Effector memory CD4-positive, alpha-beta T cell (primary cell): ENCODE measurements around the gene ARHGAP26.

ENCODE experiments used
- DNase-seq, 3 donors: peaks; one replicate each; pipeline ENCODE4 v3.0.0-alpha.2; 2020
- H3K27ac ChIP-seq: 2 replicates; pipeline ENCODE4 v1.7.0; 2013; ENCODE audit warnings: mild to moderate bottlenecking, low read length, moderate library complexity; ENCODE audit not compliant: insufficient read depth, poor library complexity, severe bottlenecking
- H3K27me3 ChIP-seq: replicated peaks from 2 replicates; pipeline ENCODE4 v1.7.0; 2013; ENCODE audit warnings: mild to moderate bottlenecking, low read length; ENCODE audit not compliant: insufficient read depth, control insufficient read depth, poor library complexity, severe bottlenecking
- H3K36me3 ChIP-seq: 2 replicates; pipeline ENCODE4 v1.7.0; 2013; ENCODE audit warnings: mild to moderate bottlenecking, low read length, moderate library complexity; ENCODE audit not compliant: control insufficient read depth, insufficient read depth
- H3K4me1 ChIP-seq: 2 replicates; pipeline ENCODE4 v1.7.0; 2013; ENCODE audit warnings: low read length, mild to moderate bottlenecking; ENCODE audit not compliant: control insufficient read depth, insufficient read depth, poor library complexity, severe bottlenecking
- H3K4me3 ChIP-seq: 2 replicates; pipeline ENCODE4 v1.7.0; 2013; ENCODE audit warnings: low read length, low read depth, mild to moderate bottlenecking; ENCODE audit not compliant: insufficient read depth, poor library complexity, severe bottlenecking
- H3K9me3 ChIP-seq: 2 replicates; pipeline ENCODE4 v1.7.0; 2013; ENCODE audit warnings: mild to moderate bottlenecking, low read length, moderate library complexity; ENCODE audit not compliant: control insufficient read depth

ARHGAP26 gene

GRCh38 chr5:143254819-143255218 lies 484.6 kb downstream of the ARHGAP26 start:
- Histone ChIP-seq H3K9me3 (no peaks in the 10 kb centered on the region), H3K4me3 (no peak overlapping the region), H3K36me3 (no peaks in the 10 kb centered on the region), H3K27ac (no peak overlapping the region), H3K4me1 (no peaks in the 10 kb centered on the region), H3K27me3 (no peaks in the 10 kb centered on the region)
- DNase-seq, result no peak

DNA sequence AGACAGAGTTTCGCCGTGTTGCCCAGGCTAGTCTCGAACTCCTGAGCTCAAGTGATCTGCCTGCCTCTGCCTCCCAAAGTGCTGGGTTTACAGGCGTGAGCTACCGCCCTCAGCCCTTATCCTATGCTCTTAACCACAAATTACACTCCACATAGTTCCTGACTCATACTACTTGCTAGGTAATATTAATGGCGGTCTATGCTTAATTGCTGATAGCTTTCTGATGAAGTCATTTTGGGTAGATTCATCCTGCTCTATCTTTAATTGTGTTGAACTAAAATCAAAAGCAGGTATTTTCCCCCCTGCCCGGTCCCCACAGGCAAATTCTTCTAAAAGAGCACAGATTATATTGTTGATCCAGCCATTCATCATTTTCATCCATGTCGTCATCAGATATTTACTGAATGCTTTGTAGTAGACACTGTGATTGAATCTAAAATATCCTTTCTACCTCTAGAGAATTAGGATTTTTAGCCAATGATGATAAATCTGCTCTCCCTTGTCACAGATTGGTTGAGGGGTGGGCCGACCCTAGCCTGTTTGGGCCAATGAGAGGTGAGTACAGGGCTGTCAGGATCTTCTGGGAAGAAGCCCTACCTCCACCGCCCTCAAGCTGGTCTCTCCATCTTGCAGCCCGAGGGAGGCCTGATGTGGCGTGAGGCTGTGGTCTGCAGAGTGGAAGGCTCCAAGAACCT lies 488.5 kb downstream of the ARHGAP26 start:
- Histone ChIP-seq H3K27me3 (no peaks in the 10 kb centered on the region), H3K9me3 (no peaks in the 10 kb centered on the region), H3K4me3 (no peak overlapping the region), H3K4me1 (no peaks in the 10 kb centered on the region), H3K36me3 (no peaks in the 10 kb centered on the region), H3K27ac (no peak overlapping the region)
- DNase-seq, result no peak

DNA sequence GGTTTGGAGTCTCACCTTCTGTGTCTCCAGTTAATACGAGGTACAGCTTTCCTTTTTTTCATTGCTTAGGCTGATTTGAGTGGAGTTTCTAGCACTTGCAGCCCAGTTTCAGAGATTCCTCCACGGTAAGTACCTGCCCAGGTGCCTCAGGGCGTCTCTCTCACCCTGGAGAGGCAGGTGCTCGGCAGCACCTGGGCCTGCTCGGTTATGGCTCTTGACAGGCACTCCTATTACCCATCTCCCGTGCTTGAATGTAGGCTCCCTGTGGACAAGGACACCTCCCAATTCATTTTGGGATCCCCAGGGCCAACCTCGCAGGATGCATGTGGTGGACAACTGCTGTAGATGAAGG lies 489.1 kb downstream of the ARHGAP26 start:
- Histone ChIP-seq H3K36me3 (no peaks in the 10 kb centered on the region), H3K27ac (no peak overlapping the region)

DNA sequence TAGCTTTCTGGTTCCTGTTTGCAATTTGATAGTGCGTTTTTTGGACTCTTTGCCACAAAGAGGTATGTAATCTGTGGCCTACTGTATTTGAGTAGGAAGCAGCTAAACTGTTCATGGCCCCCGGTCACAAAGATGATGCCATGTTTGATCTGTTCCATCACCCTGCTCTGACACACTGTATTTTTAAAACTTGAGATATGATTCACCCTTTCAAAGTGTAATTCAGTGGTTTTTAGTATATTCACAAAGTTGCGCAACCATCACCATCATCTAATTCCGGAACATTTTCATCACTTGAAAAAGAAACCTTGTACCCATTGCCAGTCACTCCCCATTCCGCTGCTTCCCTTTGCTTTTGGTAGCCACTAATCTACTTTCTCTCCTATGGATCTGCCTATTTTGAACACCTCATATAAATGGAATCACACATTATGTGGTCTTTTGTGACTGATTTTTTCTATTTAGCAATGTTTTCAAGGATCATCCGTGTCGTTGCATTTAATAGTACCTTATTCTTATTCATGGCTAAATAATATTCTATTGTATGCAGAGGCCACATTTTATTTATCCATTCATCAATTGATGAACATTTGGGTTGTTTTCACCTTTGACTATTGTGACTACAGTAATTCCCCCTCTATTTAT lies 491.7 kb downstream of the ARHGAP26 start:
- H3K9me3 ChIP-seq, result no peaks in the 10 kb centered on the region
- no peaks in the 10 kb centered on the region for H3K36me3 ChIP-seq
- H3K4me3 ChIP-seq, result no peak overlapping the region
- H3K4me1 ChIP-seq, result no peaks in the 10 kb centered on the region
- H3K27ac ChIP-seq, result no peak overlapping the region
- H3K27me3 ChIP-seq, result no peaks in the 10 kb centered on the region
- DNase-seq, result no peak

More for the DNA sequence above, 489.1 kb downstream of the ARHGAP26 start:
- H3K4me3 ChIP-seq, result no peak overlapping the region
- no peaks in the 10 kb centered on the region for H3K9me3 ChIP-seq
- H3K27me3 ChIP-seq, result no peaks in the 10 kb centered on the region
- DNase-seq, result no peak
- H3K4me1 ChIP-seq, result no peaks in the 10 kb centered on the region

DNA sequence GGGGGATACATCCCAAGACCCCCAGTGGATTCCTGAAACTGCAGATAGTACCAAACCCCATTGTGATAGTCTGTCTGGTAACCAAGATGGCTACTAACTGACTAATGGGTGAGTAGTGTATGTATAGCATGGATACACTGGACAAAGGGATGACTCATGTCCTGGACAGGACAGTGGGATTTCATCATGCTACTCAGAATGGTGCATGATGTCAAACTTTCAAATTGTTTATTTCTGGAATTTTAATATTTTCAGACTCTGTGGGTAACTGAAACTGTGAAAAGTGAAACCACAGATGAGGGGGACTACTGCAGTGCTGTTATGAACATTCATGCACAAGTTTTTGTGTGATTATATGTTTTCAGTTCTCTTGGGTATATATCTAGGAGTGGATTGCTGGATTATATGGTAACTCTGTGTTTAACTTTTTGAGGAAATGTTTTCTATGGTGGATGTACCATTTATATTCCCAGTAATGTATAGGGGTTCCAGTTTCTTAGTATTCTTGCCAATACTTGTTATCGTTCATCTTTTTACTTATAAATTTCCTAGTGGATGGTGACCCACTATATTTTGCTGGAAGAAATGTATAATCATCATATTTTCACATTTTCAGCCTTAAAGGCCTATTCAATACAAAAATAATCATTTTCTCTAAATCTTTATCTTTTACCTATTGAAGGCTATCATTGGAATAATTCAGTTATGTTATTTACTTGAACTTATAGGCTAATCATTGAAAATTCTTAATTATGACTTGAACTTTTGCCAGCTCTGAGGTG lies 492.4 kb downstream of the ARHGAP26 start:
- H3K36me3 ChIP-seq, result no peaks in the 10 kb centered on the region
- DNase-seq, result no peak
- no peak overlapping the region for H3K27ac ChIP-seq
- H3K4me1 ChIP-seq, result no peaks in the 10 kb centered on the region
- H3K9me3 ChIP-seq, result no peaks in the 10 kb centered on the region
- H3K27me3 ChIP-seq, result no peaks in the 10 kb centered on the region
- H3K4me3 ChIP-seq, result no peak overlapping the region

DNA sequence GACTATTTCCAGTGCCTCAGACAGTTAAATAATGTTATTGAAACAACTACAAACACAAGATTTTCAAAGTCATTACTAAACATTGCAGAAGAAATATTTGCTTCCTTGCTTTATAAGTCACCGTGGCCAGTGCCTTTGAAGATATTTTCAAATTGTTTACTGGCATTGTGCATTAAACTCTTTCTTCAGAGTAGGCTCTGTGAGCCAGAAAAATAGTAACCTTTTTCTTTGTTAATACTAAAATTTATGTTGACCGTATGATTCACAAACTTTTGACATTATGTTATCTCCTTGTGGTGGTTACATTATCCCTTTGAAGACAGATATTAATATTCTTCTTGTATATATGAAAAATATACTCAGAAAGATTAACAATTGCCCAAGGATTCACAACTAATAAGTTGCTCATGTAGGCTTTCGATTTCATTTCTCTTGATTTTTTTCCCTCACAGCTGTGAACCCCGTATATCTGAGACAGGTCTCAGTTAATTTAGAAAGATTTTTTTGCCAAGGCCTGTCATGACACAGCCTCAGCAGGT lies 493.2 kb downstream of the ARHGAP26 start:
- no peaks in the 10 kb centered on the region for H3K4me1 ChIP-seq
- H3K4me3 ChIP-seq, result no peak overlapping the region
- no peak overlapping the region for H3K27ac ChIP-seq
- no peaks in the 10 kb centered on the region for H3K36me3 ChIP-seq
- H3K9me3 ChIP-seq, result no peaks in the 10 kb centered on the region
- no peaks in the 10 kb centered on the region for H3K27me3 ChIP-seq
- DNase-seq, result no peak

DNA sequence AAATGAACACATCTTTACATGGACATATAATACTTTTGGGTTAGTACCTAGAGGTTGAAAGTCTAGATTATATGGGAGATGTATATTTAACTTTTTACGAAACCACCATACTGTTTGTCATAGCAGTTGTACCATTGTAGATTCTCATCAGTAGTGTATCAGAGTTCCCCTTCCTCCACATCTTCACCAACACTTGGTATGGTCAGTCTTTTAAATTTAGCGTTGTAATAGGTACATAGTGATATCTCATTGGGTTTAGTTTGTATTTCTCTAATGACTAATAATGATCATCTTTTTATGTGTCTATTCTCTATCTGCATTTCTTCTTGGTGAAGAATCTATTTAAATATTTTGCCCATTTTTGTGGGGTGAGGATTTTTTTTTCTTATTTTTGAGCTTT lies 495.8 kb downstream of the ARHGAP26 start:
- H3K36me3 ChIP-seq, result no peaks in the 10 kb centered on the region
- no peaks in the 10 kb centered on the region for H3K4me1 ChIP-seq
- H3K27me3 ChIP-seq, result no peaks in the 10 kb centered on the region
- no peak for DNase-seq
- no peak overlapping the region for H3K4me3 ChIP-seq
- no peak overlapping the region for H3K27ac ChIP-seq
- peaks cover 4% of the 10 kb centered on the region for H3K9me3 ChIP-seq

DNA sequence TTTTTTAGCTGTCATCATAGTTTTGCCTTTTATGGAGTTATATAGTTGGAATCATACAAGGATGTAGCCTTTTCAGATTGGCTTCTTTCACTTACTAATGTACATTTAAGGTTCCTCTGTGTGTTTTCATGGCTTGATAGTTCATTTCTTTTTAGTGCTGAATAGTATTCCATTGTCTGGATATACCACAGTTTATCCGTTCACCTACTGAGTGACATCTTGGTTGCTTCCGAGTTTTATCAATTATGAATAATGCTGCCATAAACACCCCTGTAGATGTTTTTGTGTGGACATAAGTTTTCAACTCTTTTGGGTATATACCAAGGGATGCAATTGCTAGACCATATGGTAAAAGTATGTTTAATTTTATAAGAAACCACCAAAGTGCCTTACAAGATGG lies 497.0 kb downstream of the ARHGAP26 start:
- Histone ChIP-seq H3K36me3 (no peaks in the 10 kb centered on the region), H3K4me3 (no peak overlapping the region), H3K4me1 (no peaks in the 10 kb centered on the region), H3K27ac (no peak overlapping the region), H3K9me3 (peaks cover 4% of the 10 kb centered on the region), H3K27me3 (no peaks in the 10 kb centered on the region)
- DNase-seq, result no peak

- no peak for DNase-seq
- no peaks in the 10 kb centered on the region for H3K36me3 ChIP-seq
- H3K9me3 ChIP-seq, result peaks cover 4% of the 10 kb centered on the region
- no peaks in the 10 kb centered on the region for H3K27me3 ChIP-seq
- H3K4me1 ChIP-seq, result no peaks in the 10 kb centered on the region
- H3K27ac ChIP-seq, result no peak overlapping the region
- H3K4me3 ChIP-seq, result no peak overlapping the region
Observed at GRCh38 chr5:143268388-143268787, 498.2 kb downstream of the ARHGAP26 start.

DNA sequence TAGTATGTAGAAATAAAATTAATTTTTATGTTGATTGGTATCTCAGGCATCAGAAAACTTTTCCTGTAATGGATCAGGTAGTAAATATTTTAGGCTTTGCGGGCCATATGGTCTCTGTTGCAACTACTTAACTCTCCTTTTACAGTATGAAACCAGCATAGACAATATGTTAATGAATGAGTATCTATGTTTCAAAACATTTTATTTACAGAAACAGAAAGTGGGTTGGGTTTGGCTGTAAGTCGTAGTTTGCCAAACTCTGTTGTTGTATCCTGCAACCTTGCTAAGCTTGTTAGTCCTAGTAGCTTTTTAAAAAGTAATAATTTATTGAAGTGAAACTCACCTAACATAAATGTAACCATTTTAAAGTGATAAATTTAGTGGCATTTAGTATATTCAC lies 501.3 kb downstream of the ARHGAP26 start:
- H3K27ac ChIP-seq, result no peak overlapping the region
- no peaks in the 10 kb centered on the region for H3K4me1 ChIP-seq
- H3K27me3 ChIP-seq, result no peaks in the 10 kb centered on the region
- DNase-seq, result no peak
- H3K36me3 ChIP-seq, result no peaks in the 10 kb centered on the region
- no peak overlapping the region for H3K4me3 ChIP-seq
- peaks cover 4% of the 10 kb centered on the region for H3K9me3 ChIP-seq
